Activated naive CD4-positive, alpha-beta T cell treated with anti-CD3 and anti-CD28 coated beads, Interleukin-2, amount 50 U/mL, for 16 hours (primary cell): ENCODE measurements around the gene SKAP1.

Experiments used
- DNase-seq: peaks from one replicate; pipeline ENCODE4 v3.0.0-alpha.2; 2020

The SKAP1 gene

GRCh38 chr17:48162946-48163506 is 267.0 kb downstream of the SKAP1 start:
- DNase-seq: no peak

GRCh38 chr17:48162306-48162934 is 267.6 kb downstream of the SKAP1 start:
- no peak for DNase-seq

- no peak for DNase-seq
These were observed 268.7 kb downstream of the SKAP1 start for GRCh38 chr17:48161127-48161905.

- no peak for DNase-seq
These were observed 269.6 kb downstream of the SKAP1 start for GRCh38 chr17:48160177-48161081.

- no peak for DNase-seq
These were observed 270.8 kb downstream of the SKAP1 start for GRCh38 chr17:48159232-48159631.

GRCh38 chr17:48155889-48156611 is 274.0 kb downstream of the SKAP1 start:
- no peak for DNase-seq

- DNase-seq: no peak
These were observed 276.2 kb downstream of the SKAP1 start for GRCh38 chr17:48153691-48154358.

- DNase-seq: no peak
These were observed 277.7 kb downstream of the SKAP1 start for GRCh38 chr17:48152289-48152688.

GRCh38 chr17:48151220-48151619 is 278.8 kb downstream of the SKAP1 start:
- DNase-seq: no peak

GRCh38 chr17:48150597-48151001 is 279.4 kb downstream of the SKAP1 start:
- no peak for DNase-seq

GRCh38 chr17:48149787-48150463 is 280.1 kb downstream of the SKAP1 start:
- DNase-seq: no peak

- no peak for DNase-seq
These were observed 280.9 kb downstream of the SKAP1 start for GRCh38 chr17:48148854-48149786.

GRCh38 chr17:48148029-48148770 is 281.8 kb downstream of the SKAP1 start:
- DNase-seq: no peak

- no peak for DNase-seq
These were observed 284.8 kb downstream of the SKAP1 start for GRCh38 chr17:48144976-48145798.

- no peak for DNase-seq
These were observed 285.8 kb downstream of the SKAP1 start for GRCh38 chr17:48144231-48144630.

GRCh38 chr17:48143629-48144028 is 286.4 kb downstream of the SKAP1 start:
- DNase-seq: no peak

GRCh38 chr17:48139944-48140343 is 290.1 kb downstream of the SKAP1 start:
- DNase-seq: no peak

GRCh38 chr17:48137656-48138055 is 292.4 kb downstream of the SKAP1 start:
- no peak for DNase-seq
